OCI-LY1 (cell line): ENCODE measurements around the gene PRPSAP2.

Experiments used
- H2AFZ ChIP-seq: fragments of 200-600 bp; sonication (generic), shearing (Covaris generic); 2 replicates; pipeline ENCODE4 v1.6.0; 2014; ENCODE audit warnings: antibody characterized with exemption, mild to moderate bottlenecking, low read length
- H3F3A ChIP-seq: fragments of 200-600 bp; sonication (generic), shearing (Covaris generic); 2 replicates; pipeline ENCODE4 v1.6.0; 2014; ENCODE audit warnings: mild to moderate bottlenecking, antibody characterized with exemption, low read length, moderate library complexity; ENCODE audit not compliant: insufficient read depth
- H3K27ac ChIP-seq: fragments of 200-600 bp; sonication (generic); 2 replicates; pipeline ENCODE4 v1.5.1; 2014; ENCODE audit warnings: low read length, mixed run types, mild to moderate bottlenecking, low read depth; ENCODE audit not compliant: poor library complexity, severe bottlenecking
- H3K27me3 ChIP-seq: fragments of 200-600 bp; sonication (generic); 2 replicates; pipeline ENCODE4 v1.6.0; 2014; ENCODE audit warnings: antibody characterized with exemption, mild to moderate bottlenecking, low read length, moderate library complexity; ENCODE audit not compliant: insufficient read depth
- H3K36me3 ChIP-seq: fragments of 200-600 bp; sonication (generic); 2 replicates; pipeline ENCODE4 v1.6.1; 2014; ENCODE audit warnings: mild to moderate bottlenecking, antibody characterized with exemption, low read length, moderate library complexity, mixed read lengths; ENCODE audit not compliant: insufficient read depth
- H3K4me1 ChIP-seq: fragments of 200-600 bp; sonication (generic); 2 replicates; pipeline ENCODE4 v1.5.1; 2014; ENCODE audit warnings: mild to moderate bottlenecking, low read length, moderate library complexity; ENCODE audit not compliant: insufficient read depth, severe bottlenecking
- H3K4me2 ChIP-seq: fragments of 200-600 bp; sonication (generic), shearing (Covaris generic); 2 replicates; pipeline ENCODE4 v1.6.1; 2014; ENCODE audit warnings: low read length
- H3K4me3 ChIP-seq: fragments of 200-600 bp; sonication (generic); 2 replicates; pipeline ENCODE4 v1.5.1; 2014; ENCODE audit warnings: low read length, low read depth, mild to moderate bottlenecking, mixed read lengths; ENCODE audit not compliant: poor library complexity, severe bottlenecking
- H3K79me2 ChIP-seq: fragments of 200-600 bp; shearing (Covaris generic); 2 replicates; pipeline ENCODE4 v1.6.1; 2016; ENCODE audit warnings: mixed run types, low read length, mixed read lengths; ENCODE audit not compliant: insufficient read depth
- H3K9ac ChIP-seq: fragments of 200-600 bp; sonication (generic), shearing (Covaris generic); 2 replicates; pipeline ENCODE4 v1.6.1; 2014; ENCODE audit warnings: mild to moderate bottlenecking, low read length, mixed read lengths
- H3K9me2 ChIP-seq: fragments of 200-600 bp; sonication (generic), shearing (Covaris generic); 2 replicates; pipeline ENCODE4 v1.6.1; 2014; ENCODE audit warnings: low read depth, mild to moderate bottlenecking, low read length, mixed read lengths
- H3K9me3 ChIP-seq: fragments of 200-600 bp; shearing (Covaris generic); 2 replicates; pipeline ENCODE4 v1.6.1; 2014; ENCODE audit warnings: low read length, mixed read lengths
- H4K20me1 ChIP-seq: fragments of 200-600 bp; sonication (generic), shearing (Covaris generic); 2 replicates; pipeline ENCODE4 v1.6.0; 2016; ENCODE audit warnings: mild to moderate bottlenecking, low read length; ENCODE audit not compliant: insufficient read depth
- CTCF ChIP-seq: fragments of 200-600 bp; sonication (generic), shearing (Covaris generic); IDR thresholded peaks from 2 replicates; pipeline ENCODE4 v1.5.1; 2017; ENCODE audit warnings: mild to moderate bottlenecking, antibody characterized with exemption, low read length, moderate library complexity, mixed read lengths
- EZH2 ChIP-seq: fragments of 200-600 bp; sonication (generic), shearing (Covaris generic); IDR thresholded peaks from 2 replicates; pipeline ENCODE4 v1.8.0; 2017; ENCODE audit warnings: borderline replicate concordance, mixed run types, mild to moderate bottlenecking, antibody characterized with exemption, low read length, moderate library complexity, mixed read lengths

Gene PRPSAP2

DNA sequence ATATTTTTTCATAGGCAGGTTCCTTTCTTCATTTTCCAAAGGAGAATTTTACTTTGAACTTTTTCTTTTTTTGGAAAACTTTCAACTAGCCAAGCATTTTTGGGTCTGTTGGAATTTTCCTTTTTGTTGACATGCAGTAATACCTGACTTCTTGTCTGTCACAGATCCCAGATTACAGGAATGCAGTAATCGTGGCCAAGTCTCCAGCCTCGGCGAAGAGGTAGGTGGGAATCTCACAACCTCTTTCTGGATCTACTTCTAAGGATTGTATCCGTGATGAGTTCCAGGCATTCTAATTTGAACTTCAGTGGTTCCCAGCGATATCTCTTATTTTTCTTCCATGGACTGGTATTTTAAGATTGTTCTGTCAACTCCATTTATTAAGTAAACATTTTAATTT is 31.7 kb downstream of the PRPSAP2 start:
- no peaks in the 10 kb centered on the region for H3K27me3 ChIP-seq
- peaks cover 14% of the 10 kb centered on the region for H3K4me1 ChIP-seq
- no peak overlapping the region for H3K27ac ChIP-seq
- no peaks in the 10 kb centered on the region for H3K9me2 ChIP-seq
- no peak overlapping the region for H2AFZ ChIP-seq
- no peaks in the 10 kb centered on the region for H4K20me1 ChIP-seq
- no peaks in the 10 kb centered on the region for H3F3A ChIP-seq
- no peaks in the 10 kb centered on the region for H3K79me2 ChIP-seq
- H3K9me3 ChIP-seq: no peaks in the 10 kb centered on the region
- H3K4me2 ChIP-seq: no peak overlapping the region
- TF ChIP-seq EZH2 (no peak), CTCF (no peak)
- no peak overlapping the region for H3K4me3 ChIP-seq
- H3K36me3 ChIP-seq: peaks cover 80% of the 10 kb centered on the region
- no peak overlapping the region for H3K9ac ChIP-seq

DNA sequence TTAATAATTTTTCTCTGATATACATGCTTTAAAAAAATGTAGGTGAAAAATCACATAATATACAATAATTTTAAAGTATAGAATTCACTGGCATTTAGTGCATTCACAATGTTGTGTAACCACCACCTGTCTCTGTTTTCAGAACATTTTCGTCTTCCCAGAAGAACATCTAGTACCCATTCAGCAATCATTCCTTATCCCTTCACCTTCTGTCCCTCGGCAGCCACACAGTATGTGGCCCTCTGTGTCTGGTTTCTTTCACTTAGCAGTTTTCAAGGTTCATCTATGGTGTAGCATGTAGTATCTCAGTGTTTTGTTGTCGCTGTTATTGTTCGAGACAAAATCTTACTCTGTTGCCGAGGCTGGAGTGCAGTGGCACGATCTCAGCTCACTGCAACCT is 33.6 kb downstream of the PRPSAP2 start:
- no peak overlapping the region for H2AFZ ChIP-seq
- H3K36me3 ChIP-seq: peaks cover 79% of the 10 kb centered on the region
- H3K27ac ChIP-seq: no peak overlapping the region
- no peak overlapping the region for H3K9ac ChIP-seq
- H3K4me2 ChIP-seq: no peak overlapping the region
- no peaks in the 10 kb centered on the region for H3K9me2 ChIP-seq
- no peaks in the 10 kb centered on the region for H3K27me3 ChIP-seq
- no peak overlapping the region for H3K4me3 ChIP-seq
- H3K4me1 ChIP-seq: peaks cover 14% of the 10 kb centered on the region
- no peaks in the 10 kb centered on the region for H3K79me2 ChIP-seq
- H3K9me3 ChIP-seq: no peaks in the 10 kb centered on the region
- no peaks in the 10 kb centered on the region for H4K20me1 ChIP-seq
- no peak for TF ChIP-seq CTCF
- no peak for TF ChIP-seq EZH2
- no peaks in the 10 kb centered on the region for H3F3A ChIP-seq

DNA sequence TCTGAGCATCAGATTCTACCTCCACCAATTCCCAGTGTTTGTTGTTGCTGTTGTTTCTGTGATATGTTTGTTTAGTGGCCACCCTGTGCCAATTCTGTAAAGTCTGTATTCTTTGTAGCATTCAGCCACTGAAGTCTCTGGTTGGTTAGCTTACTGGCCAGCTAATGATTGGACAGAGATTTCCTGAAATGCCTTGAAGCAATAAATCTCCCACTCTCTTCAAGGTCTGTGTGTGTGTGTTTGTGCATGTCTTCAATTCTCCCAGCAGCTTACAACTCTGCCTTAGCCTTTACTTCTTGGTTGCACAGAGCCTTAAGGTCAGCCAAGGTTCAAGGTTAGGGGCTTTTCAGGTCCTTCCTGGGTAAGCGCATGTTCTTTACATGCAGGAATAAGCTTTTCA is 38.2 kb downstream of the PRPSAP2 start:
- no peaks in the 10 kb centered on the region for H3K79me2 ChIP-seq
- H3F3A ChIP-seq: no peaks in the 10 kb centered on the region
- no peak overlapping the region for H3K4me3 ChIP-seq
- peaks cover 18% of the 10 kb centered on the region for H3K4me1 ChIP-seq
- no peak overlapping the region for H3K4me2 ChIP-seq
- no peak for TF ChIP-seq CTCF
- TF ChIP-seq EZH2: no peak
- peaks cover 77% of the 10 kb centered on the region for H3K36me3 ChIP-seq
- H3K9ac ChIP-seq: no peak overlapping the region
- no peak overlapping the region for H3K27ac ChIP-seq
- no peaks in the 10 kb centered on the region for H4K20me1 ChIP-seq
- no peaks in the 10 kb centered on the region for H3K27me3 ChIP-seq
- H2AFZ ChIP-seq: no peak overlapping the region
- no peaks in the 10 kb centered on the region for H3K9me2 ChIP-seq
- no peaks in the 10 kb centered on the region for H3K9me3 ChIP-seq
